ENCODE measurements around the gene PTPRM.

PTPRM gene

DNA sequence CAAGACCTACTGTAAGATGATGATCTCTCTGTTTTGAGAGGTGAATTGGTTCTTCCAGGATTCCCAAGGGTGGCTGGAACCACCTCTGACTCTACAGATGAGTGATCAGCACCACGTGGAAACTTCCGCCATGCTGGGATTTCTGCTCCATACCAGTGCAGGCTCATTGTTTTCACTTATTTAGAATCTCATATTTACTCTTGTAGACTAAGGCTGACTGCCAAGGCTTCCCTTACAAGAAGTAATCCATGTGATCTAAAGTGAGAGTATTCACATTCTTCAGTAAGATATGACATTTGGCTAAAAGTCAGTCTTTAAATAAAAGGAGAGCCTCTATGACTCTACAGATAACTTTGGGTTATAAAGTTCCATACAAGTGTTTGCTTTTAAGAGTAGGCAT is 719.2 kb downstream of the PTPRM start:
- no peak for DNase-seq (ENCODE audit: low read depth)

DNA sequence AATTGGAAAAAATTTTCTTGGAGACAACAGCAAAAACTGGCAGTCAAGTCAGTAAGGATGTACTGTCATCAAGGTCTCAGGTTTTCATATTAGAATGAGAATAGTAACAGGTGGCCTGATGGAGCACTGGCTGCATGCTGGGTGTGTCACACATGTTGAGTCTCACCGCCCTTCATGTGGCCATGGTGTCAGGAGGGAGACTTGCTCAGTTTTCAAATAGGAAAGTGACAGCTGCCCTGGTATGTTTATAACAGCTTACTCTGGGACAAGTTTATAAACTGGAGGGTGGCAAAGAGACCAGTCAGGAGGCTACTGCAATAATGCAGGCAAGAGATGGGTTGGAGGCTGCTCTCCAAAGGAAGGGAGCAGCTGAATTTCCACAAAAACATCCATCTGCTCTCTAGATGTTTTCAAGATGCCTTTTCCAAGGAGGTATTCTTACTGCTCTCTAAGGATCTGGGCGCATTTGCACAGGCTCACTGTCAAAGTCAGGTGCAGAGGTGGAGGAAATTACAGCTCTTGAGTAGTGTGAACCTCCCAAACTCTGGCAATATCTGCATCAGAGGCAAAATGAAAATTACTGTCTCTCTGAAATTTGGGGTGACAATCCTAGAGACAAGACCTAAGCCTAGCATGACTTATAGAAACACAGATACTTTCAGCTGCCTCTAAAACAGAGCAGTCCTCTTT is 720.2 kb downstream of the PTPRM start:
- DNase-seq (ENCODE audit: low read depth), result no peak

DNA sequence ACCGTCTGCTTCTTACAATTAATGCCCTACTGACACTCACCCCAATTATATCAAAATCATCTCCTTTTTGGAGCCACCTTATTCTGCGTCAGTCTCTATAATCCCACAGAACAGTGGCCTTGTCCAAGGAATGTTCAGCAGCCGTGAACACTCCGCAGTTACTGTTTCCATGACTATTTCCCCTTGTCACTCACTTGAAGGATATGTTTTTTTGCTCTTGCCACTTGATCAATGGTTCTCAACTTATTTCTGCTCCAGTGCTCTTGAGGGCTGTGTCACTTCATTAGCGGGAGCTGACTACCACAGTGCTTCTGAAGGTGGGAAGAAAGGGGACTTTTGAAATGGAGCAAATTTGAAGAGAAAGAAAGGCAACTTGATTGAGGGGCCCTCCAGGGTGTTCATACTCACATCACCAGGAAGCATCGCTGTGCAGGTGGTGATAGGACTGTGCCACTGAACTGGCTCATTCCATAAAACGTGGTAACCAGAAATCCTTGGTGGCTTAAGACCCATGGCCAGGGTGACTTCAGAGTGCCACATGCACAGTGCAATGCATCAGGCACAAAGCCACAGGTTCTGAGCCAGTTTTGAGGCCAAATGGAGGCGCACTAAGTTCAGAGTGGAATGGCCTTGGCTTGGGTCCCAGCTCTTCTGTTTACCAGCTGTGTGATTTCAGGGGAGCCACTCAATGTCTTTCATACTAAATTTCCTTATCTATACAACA is 721.5 kb downstream of the PTPRM start:
- no peak for DNase-seq (ENCODE audit: low read depth)

DNA sequence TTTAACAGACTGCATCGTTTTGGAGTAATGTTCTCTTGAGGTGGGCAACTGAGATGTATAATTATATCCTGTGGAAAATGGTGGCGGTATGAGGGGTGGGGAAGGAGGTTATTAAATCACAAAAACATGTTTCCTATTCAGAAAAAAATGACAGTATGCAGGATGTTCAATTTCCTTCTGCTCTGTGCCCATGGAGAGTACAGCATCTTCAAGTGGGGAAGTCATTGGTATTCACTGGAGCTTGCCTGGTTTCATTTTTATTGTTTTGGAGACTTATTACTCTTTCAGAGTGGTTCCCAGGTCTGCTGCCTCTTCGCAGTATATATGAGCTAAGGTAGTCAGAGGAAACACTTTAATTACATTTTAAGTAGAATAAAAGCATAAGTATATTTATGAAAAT is 723.3 kb downstream of the PTPRM start:
- DNase-seq (ENCODE audit: low read depth), result no peak

DNA sequence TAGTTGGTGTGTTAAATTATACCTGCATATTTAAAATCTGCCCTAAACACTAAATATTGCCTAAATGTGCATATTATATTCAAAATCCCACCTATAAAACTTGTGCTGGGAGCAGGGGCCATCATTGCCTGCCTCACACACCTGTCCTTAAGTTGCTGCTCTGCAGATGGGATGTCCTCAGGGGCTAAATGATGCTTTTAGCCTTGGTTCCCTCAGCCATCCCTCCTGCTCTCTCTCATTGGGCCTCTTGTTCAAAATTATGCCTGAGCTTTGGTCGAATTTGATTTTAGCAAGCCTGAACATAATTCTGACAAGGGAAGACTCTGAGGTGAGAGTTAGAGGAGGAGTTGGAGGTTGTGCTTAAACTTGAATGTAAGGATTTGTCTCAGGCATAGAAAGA is 723.8 kb downstream of the PTPRM start:
- no peak for DNase-seq (ENCODE audit: low read depth)

DNA sequence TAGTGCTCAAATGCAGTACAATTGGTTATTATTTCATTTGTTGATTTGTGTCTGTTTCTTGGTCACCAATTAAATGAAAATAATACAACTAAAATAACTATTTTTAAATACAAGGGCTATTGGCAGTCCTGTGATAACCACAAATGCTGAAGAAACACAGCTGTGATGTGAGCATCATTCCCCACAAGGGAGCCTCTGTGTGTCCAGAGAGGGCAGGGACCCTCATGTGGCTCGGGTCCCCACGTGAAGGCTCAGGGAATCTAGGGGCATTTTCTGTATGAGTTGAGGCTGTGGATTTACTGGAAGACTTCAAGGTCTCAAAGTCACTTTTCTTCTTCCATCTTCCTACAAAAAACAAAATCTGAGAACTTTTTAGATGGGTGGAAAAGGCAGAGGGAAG is 726.1 kb downstream of the PTPRM start:
- no peak for DNase-seq (ENCODE audit: low read depth)

DNA sequence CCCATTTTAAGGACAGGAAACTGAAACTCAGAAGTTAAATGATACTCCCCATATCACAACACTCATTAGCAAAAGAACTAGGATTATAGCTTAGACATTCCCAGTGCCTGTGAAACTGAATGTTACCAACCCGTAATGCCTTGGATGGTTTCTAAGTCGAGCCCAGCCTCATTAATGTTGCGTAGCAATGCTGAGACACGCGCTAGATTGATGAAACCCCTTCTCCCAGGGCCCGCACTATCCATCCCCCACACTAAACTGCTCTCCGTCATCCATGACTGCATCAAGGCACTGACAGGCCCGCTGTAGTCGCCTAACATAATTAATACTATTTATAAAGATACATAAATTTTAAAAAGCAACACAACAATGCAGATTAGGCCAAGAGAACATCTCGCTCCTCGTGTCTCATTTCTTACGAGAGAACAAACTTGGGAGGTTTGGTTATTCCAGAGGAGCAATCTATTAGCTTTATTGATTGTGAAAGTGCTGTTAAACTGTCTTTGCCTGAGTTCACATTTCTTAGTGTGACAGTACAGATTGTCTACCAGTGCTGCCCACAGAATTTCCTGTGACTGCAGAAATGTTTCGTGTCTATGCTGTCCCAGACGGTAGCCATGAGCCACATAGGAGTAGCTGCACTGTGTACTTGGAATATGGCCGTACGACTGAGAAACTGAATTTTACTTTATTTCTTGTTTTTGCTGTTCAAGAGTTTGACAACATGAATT is 729.9 kb downstream of the PTPRM start:
- no peak for DNase-seq (ENCODE audit: low read depth)

DNA sequence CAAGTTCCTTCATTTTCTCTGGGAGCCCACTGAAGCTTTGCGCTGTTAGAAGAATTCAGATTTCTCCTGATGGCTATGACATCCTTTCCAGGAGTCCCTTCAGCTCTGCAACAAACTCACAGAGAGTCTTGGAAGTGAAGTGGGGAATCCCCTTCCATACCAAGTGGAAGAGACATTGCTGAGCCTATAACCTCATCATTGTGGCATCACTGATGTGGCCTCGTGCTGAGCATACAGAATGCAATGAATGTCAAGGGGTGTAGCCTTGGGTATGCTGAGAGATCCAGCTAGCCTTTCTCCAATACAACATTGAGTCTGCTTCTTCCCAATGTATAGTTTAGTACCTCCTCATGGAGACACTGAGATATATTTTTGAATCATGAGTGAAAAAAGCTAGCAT is 731.1 kb downstream of the PTPRM start:
- no peak for DNase-seq (ENCODE audit: low read depth)

DNA sequence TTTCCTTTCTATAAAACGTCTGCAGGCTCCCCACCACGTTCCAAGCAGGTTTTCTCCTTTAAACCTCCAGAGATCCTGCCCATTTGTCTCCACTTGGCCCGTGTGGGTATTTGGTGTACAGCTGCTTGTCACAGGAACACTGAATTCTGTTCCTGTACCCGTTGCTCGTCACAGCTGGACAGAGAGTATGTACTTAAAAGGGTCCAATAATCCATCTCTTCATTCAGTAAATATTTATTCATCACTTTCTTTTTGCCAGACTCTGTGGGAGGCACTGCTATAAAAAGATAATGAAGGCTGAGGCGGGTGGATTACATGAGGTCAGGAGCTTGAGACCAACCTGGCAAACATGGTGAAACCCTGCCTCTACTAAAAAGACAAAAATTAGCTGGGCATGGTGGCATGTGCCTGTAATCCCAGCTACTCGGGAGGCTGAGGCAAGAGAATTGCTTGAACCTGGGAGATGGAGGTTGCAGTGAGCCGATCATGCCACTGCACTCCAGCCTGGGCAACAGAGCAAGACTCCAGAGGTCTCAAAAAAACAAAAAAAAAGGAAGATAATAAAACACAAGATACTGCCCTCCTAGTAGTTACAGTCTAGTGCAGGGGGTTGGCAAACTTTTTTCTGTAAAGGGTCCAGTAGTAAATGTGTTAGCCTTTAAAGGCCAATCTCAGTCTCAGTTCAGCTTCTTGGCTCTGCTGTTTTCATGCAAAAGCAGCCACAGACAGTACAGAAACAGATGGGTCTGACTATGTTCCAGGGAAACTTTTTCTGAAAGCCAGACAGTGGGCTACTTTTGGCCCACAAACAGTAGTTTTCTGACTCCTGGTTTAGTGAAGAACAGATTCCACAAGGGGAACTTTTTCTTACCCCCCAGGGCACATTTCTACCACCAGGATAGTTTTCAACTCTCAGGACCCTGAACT is 732.2 kb downstream of the PTPRM start:
- DNase-seq (ENCODE audit: low read depth), result no peak

DNA sequence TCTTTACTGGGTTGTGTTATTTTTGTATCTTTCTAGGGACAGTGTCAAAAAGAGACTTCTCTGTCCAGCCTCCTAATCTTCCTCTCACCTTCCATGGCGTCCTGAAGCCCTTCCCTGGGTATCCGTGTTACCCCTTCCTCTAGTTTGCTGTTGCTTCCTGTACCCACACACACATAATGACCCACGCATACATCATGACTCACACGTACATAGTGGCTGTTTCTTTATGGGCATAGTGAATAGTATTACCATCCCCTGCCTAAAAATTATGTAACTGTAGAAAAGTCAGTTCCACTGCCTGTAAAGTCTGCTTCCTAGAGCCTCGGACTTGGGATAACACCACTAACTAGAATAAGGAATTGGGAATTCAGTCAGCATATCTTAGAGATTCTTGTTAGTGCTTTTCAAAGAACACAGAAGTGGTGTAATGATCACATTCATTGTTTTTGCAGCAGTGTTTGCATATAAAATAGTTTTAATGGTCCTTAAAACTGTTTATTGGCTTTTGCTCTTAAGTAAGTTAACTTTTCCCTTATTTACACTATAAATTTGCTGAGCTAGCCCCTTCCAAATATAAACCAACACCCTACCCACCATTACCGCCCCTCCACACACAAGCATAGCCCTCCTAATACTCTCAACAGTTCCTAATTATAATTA is 733.8 kb downstream of the PTPRM start:
- no peak for DNase-seq (ENCODE audit: low read depth)

DNA sequence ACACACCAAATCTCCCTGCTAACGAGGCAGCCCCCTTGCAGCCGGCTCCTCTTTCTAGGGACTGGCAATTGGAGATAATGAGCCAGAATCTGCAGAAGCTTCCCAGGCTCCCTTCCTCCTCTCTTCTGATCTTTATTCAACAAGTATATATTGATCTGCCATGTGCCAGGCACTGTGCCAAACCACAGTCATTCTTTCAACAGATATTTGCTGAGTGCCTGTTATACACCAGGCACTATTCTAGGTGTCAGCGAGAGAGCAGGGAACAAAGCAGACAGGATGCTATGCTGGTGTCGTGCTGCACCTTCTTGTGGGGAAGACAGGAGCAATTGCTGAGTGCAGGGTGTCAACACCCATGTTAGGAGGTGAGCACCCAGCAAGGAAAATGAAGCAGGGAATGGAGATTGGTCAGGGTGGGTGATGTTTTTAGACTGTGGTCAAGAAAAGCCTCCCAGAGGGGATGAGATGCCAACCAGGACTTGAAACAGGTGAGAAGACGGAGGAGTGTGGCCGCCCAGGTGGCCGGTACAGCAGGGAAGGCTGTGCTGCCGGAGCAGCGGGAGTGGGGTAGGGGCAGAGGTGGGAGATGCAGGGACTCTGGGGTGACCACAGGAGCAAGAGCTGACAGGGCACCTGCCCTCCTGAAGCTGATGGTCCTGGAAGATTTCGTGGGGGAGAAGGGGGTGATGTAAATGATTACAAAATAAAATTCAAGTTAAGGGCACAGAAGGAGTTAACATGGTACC is 734.5 kb downstream of the PTPRM start:
- DNase-seq (ENCODE audit: low read depth), result no peak

DNA sequence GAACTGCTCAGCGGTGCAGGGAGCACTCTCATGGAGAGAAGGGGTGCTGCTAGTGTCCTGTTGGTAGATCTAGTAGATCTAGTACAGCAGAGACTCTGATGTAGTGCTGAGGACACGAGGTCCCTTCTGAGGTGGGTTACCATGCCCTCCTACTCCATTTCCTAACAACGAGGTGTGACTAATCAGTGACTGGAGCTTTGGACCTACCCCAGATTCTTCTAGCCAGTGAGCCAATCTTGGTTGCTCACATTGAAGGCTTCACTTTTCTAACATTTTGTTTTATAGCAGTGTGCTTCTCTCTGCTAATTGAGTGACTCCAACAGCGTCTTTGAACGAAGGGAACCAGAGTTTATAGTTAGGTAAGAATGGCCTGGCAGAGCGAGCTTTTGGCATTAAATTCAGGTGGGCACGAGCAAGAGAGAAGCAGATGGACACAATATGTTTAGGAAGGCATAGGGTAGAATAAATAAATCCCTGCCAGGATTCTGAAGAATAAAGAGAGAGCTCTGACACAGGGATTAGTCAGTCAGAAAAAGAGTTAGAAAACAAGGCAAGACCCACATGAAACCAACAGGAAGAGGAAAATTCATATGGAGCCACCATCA is 736.1 kb downstream of the PTPRM start:
- no peak for DNase-seq (ENCODE audit: low read depth)

DNA sequence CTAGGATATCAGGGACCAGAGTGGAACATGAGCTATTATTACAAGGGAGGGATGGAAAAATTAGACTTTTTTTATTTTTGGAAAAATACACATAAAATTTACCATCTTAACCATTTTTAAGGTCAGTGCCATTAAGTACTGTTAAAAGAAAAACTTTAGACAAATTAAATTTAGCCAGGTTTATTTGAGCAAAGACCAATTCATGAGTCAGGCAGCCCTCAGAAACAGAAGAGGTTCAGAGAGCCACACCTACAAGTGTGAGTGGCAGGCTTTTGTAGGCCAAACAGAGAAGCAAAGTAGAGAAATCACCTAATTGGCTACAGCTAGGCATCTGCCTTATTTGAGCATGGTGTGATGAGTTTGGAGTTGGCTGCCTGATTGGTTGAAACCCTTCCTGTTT is 740.8 kb downstream of the PTPRM start:
- DNase-seq (ENCODE audit: low read depth), result no peak

DNA sequence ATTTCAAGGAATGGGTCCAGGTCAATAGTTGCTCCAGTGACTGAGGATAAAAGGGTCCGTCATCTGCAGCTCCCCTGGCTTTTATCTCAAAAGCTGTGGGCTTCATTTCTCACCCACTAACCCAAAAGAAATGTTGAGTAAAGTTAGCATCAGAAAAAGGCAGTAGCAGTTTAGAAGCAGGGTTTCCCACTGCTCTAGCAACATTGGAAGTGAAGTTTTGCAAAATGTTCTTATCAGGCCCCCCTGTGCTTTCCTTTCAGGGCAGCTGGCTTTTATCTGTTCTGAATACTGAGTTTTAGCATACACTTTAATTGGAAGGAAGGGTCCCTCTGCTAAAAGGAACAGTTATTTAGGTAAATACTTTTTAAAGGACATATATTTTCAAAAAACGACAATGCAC is 745.9 kb downstream of the PTPRM start:
- DNase-seq (ENCODE audit: low read depth), result no peak

DNA sequence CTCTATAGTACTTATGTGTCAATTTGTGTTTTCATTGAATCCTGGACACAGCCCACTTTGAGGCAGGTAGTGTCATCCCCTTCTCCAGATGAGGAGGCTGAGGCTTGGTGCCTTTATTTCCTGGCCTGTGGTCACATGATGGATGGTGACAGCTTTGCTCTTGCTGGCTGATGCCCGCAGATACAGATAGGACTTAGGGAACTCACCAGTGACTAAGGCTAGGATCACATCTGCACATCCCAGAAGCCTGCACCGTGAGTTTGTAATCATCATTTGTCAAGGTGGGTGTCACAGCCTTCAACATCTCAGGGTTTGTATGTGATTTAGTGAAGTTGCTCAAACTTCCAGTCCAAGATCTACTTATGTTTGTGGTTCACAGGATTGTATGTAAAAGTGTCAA is 747.0 kb downstream of the PTPRM start:
- DNase-seq (ENCODE audit: low read depth), result no peak

DNA sequence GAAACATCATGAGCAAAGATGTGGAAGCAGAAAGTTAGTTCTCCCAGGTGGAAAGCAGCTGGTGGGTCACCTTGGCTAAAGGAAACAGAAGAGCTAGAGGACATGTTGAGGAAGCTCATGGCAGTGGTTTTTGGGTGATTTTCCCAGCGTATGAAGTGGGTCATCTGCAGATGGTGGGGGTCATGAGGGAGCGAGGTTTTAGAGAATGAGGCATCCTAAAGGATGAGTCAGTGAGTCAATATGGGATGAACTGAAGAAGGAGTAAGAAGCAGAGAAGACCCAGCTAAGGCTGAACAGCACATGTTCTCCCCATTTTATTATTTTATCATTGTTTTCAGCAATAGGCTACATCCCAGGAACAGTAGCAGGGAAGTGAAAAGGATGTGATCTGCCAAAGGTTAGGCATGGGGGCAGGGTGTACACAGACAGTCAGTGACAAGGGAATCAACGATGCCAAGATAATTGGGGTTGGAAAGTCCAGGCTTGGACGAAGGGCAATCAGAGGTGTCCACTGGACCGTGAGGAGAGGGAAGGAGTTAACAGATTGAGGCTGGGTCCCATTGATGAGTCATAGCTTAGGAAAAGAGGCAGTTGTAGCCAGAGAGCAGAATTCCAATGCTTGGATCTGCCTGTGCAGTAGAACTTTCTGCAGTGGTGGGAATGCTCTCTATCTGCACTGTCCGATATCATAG is 752.8 kb downstream of the PTPRM start:
- DNase-seq (ENCODE audit: low read depth), result no peak

DNA sequence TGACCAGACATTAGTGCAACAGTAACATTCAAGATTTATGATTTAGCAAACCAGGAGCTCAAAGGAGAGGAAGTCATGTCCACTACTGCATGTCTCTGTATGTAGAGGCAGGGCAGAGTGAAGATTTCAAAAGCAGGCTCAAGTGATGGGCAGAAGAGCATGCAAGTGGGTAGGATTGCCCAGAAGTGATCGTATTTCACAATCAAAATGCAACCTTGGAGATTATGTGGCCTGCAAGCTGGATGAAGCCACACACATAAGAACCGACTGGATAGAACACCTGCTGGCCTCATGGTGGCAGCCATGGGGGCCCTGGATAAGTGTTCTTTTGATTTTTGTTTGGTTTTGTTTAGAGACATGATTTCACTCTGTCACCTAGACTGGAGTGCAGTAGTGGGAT is 755.4 kb downstream of the PTPRM start:
- DNase-seq (ENCODE audit: low read depth), result no peak

DNA sequence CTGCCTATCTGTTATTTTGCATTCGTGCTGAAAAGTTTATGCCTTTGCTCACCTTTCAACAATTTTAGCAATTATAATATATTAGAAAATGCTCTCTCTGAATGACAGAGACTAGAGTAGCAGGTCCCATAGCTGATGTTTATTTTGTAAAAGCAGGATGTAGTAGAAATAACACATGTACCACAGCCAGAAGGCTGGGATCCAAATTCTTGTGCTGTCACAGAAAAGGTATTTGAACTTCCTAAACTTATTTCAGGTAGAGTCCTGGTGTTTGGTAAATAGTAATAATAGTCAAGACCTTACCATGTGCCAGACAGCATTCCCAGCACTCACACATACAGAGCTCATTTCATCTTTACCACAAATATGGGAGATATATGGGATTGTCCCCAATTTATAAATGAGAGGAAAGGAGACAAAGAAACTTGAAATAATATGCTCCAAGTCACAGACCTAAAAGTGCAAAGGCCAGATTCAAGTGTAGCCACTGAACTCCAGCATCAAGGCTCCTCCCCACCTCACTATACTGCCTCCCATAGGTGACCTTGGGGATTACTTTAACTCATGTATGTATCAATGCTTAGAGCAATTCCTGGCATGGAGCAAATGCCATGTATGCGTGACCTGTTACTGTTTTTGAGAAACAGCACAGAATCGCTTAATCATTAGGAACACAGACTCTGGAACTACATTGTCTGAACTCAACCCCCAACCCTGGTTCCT is 757.4 kb downstream of the PTPRM start:
- no peak for DNase-seq (ENCODE audit: low read depth)

DNA sequence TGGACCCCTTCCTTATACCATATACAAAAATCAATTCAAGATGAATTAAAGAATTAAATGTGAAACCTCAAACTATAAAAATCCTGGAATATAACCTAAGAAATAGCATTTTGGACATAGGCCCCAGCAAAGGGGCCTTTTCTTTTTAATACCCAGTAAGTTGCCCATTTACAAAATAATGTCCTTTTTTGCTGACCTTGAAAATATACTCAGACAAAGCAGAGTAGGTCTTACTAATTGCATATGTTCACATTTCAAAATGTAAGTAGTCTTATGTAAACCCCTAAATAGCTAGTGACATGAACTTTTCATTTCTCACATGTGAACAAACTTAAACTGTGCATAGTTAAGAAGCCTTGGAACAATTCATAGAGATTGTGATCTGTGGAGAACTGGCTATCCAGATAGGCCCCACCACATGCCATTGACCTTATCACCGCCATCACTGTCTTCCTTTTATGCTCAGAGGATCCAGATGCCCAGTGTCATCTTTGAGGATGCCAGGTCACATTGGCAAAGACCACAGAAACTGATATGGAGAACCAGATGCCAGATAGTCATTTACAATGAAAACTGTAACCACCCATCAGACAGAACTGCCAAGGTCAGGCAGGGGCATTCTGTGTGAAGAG is 759.8 kb downstream of the PTPRM start:
- DNase-seq (ENCODE audit: low read depth), result no peak

Measured in stimulated activated CD4-positive, alpha-beta T cell treated with anti-CD3 and anti-CD28 coated beads, Interleukin-2, amount 100 ng/mL, for 4 hours (primary cell).